K562 (cell line): ENCODE results near the gene DPP3. TPM values are rescaled to one million over a fixed set of nuclear protein-coding genes. Genes with fewer than 3 reads are reported as not detected.

Source experiments
- BDP1 ChIP-seq: IDR thresholded peaks from 3 replicates; pipeline ENCODE4 v1.6.1; 2011; ENCODE audit not compliant: insufficient read length, insufficient read depth
- ETS1 ChIP-seq: conservative IDR thresholded peaks from 2 replicates; pipeline ENCODE4 v1.6.1; 2011; ENCODE audit warnings: low read depth, mild to moderate bottlenecking, low read length; ENCODE audit not compliant: control insufficient read depth
- HNRNPL ChIP-seq: fragments of 200-400 bp; formaldehyde crosslinking; IDR thresholded peaks from 2 replicates; pipeline ENCODE4 v1.6.1; 2017; ENCODE audit warnings: low read depth, mild to moderate bottlenecking, low read length
- NCOA1 ChIP-seq: fragments of 450-650 bp; IDR thresholded peaks from 2 replicates; pipeline ENCODE4 v1.6.1; 2016; ENCODE audit warnings: low read depth
- RAD51 ChIP-seq: fragments of 450-650 bp; IDR thresholded peaks from 2 replicates; pipeline ENCODE4 v1.7.1; 2016; ENCODE audit warnings: low read depth, mild to moderate bottlenecking, borderline replicate concordance
- RBBP5 ChIP-seq: fragments of 200-600 bp; sonication (generic); IDR thresholded peaks from 2 replicates; pipeline ENCODE4 v1.6.1; 2012; ENCODE audit warnings: borderline replicate concordance, mild to moderate bottlenecking, low read length, control low read depth, inconsistent platforms; ENCODE audit not compliant: insufficient read depth, poor library complexity, severe bottlenecking
- RBM25 ChIP-seq: fragments of 200-400 bp; formaldehyde crosslinking; IDR thresholded peaks from 2 replicates; pipeline ENCODE4 v1.6.1; 2018; ENCODE audit warnings: low read length, low read depth, moderate library complexity; ENCODE audit not compliant: severe bottlenecking
- SREBF1 ChIP-seq: fragments of 150-350 bp; IDR thresholded peaks from 2 replicates; pipeline ENCODE4 v1.6.1; 2014; ENCODE audit warnings: antibody characterized with exemption, low read depth, low read length, borderline replicate concordance
- SREBF2 ChIP-seq: sonication (generic); formaldehyde crosslinking; IDR thresholded peaks from 2 replicates; pipeline ENCODE4 v1.4.0; 2020; ENCODE audit warnings: mild to moderate bottlenecking, missing genetic modification reagents
- USF2 ChIP-seq: sonication (generic); formaldehyde crosslinking; IDR thresholded peaks from 2 replicates; pipeline ENCODE4 v1.5.0; 2020; ENCODE audit warnings: missing genetic modification reagents
- ZNF280B ChIP-seq: fragments of 250-450 bp; sonication (Bioruptor Pico); IDR thresholded peaks from 2 replicates; pipeline ENCODE4 v1.5.1; 2021; ENCODE audit warnings: mild to moderate bottlenecking
- ZNF696 ChIP-seq: fragments of 250-450 bp; sonication (Bioruptor Pico); conservative IDR thresholded peaks from 2 replicates; pipeline ENCODE4 v1.4.0; 2020; ENCODE audit warnings: mild to moderate bottlenecking, moderate library complexity
- ZNF766 ChIP-seq: fragments of 200-800 bp; sonication (Bioruptor generic); conservative IDR thresholded peaks from 2 replicates; pipeline ENCODE4 v1.6.1; 2016; ENCODE audit warnings: missing genetic modification characterization, missing compliant biosample characterization
- polyA plus RNA-seq, 8 experiments: library from polyadenylated mRNA; depleted of rRNA in 4 of 8; stranded (reverse) in 5 of 8; unstranded in 3 of 8; fragments of >200 nt; fragmentation: Nextera tagmentation in 2 of 8; fragmentation: Illumina TruSeq in 1 of 8; extraction: Ambion mirVana in 2 of 8; extraction: Trizol in 1 of 8; gene quantifications; 2 replicates each; pipeline versions ENCODE4 v1.2.1 to v1.2.3, GENCODE V29; 2011 to 2014; ENCODE audit warnings: inconsistent platforms in 1 of 8, missing spikeins in 1 of 8
- total RNA-seq, 7 experiments: library from RNA; depleted of rRNA in 6 of 7; stranded (reverse); fragments of >200 nt in 6 of 7; fragmentation: Illumina TruSeq in 2 of 7; extraction: Trizol in 2 of 7; gene quantifications; 2 replicates each; pipeline versions ENCODE4 v1.2.1 to v1.2.3, GENCODE V29; 2011 to 2021; ENCODE audit warnings: low replicate concordance in 1 of 7
- TF ChIP-seq, protein P1 (sequence below): fragments of 250-450 bp; sonication (Bioruptor Pico); IDR thresholded peaks from 2 replicates; pipeline ENCODE4 v1.8.0; 2022; ENCODE audit warnings: moderate library complexity, mild to moderate bottlenecking, inconsistent platforms
- TF ChIP-seq, protein P2 (sequence below): fragments of 200-400 bp; formaldehyde crosslinking; IDR thresholded peaks from 2 replicates; pipeline ENCODE4 v1.6.1; 2017; ENCODE audit warnings: mild to moderate bottlenecking, low read depth, low read length, moderate library complexity

The DPP3 gene
- total and polyA plus RNA-seq, 9 of the 15 experiments (the other 6 are each of a cell fraction or from before 2014, with no cell fraction given): 3.7 to 69.2 (median 43.3) TPM

DNA sequence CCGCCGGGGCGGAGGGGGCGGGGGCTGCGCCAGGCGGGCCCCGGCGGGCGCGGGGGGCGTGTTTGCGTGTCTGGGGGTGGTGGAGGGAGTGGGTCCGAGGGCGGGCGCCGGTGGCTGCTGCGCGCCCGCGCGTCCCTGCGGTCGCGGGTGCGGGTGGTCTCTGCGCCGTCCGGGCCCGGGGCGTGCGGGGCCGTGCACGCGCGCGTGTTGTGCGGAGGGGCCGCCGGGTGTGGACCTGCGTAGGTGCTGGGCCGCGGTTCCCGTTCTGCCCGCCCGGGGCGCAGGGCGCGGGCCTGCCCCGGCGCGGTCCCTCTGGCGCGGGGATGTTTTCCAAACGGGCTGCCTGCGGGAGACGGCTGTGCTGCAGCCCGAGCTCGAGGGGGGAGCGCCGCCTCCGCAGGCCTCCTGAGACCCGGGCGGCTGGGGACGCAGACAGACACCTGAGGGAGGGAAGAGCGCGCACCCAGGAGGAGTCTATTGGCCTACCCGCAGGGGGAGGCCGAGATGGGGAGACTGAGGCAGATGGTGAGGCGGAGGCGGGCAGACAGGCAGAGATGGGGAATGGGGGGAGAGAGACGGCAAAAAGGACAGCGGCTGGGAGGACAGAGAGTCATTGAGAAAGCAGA, 13.1 kb upstream of the DPP3 start (continued):
- TF ChIP-seq, protein P1, sequence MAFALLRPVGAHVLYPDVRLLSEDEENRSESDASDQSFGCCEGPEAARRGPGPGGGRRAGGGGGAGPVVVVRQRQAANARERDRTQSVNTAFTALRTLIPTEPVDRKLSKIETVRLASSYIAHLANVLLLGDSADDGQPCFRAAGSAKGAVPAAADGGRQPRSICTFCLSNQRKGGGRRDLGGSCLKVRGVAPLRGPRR (CRISPR knock-in tag): no peak
- TF ChIP-seq SREBF2 (CRISPR knock-in tag) (no peak), ZNF766 (CRISPR knock-in tag) (no peak), RAD51 (no peak), USF2 (no peak), NCOA1 (no peak), ZNF280B (CRISPR knock-in tag) (no peak), RBBP5 (peak; percentile 42), RBM25 (no peak), BDP1 (no peak), HNRNPL (no peak), SREBF1 (no peak), ETS1 (no peak), ZNF696 (CRISPR knock-in tag) (no peak)
- TF ChIP-seq, protein P2, sequence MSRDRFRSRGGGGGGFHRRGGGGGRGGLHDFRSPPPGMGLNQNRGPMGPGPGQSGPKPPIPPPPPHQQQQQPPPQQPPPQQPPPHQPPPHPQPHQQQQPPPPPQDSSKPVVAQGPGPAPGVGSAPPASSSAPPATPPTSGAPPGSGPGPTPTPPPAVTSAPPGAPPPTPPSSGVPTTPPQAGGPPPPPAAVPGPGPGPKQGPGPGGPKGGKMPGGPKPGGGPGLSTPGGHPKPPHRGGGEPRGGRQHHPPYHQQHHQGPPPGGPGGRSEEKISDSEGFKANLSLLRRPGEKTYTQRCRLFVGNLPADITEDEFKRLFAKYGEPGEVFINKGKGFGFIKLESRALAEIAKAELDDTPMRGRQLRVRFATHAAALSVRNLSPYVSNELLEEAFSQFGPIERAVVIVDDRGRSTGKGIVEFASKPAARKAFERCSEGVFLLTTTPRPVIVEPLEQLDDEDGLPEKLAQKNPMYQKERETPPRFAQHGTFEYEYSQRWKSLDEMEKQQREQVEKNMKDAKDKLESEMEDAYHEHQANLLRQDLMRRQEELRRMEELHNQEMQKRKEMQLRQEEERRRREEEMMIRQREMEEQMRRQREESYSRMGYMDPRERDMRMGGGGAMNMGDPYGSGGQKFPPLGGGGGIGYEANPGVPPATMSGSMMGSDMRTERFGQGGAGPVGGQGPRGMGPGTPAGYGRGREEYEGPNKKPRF: no peak
